CMK (cell line): ENCODE results near the gene SMAD2.
A peak's percentile ranks its signal among the peaks of the same experiment; 100 is the strongest.
"Not testable (repeated sequence)": the region's sequence is repeated elsewhere in the genome, so short reads cannot be mapped to it uniquely, and the experiment has no call there.

Source experiments
- DNase-seq: peaks from one replicate; pipeline ENCODE4 v3.0.0-alpha.2; 2010; ENCODE audit warnings: low read depth

SMAD2 gene

DNA sequence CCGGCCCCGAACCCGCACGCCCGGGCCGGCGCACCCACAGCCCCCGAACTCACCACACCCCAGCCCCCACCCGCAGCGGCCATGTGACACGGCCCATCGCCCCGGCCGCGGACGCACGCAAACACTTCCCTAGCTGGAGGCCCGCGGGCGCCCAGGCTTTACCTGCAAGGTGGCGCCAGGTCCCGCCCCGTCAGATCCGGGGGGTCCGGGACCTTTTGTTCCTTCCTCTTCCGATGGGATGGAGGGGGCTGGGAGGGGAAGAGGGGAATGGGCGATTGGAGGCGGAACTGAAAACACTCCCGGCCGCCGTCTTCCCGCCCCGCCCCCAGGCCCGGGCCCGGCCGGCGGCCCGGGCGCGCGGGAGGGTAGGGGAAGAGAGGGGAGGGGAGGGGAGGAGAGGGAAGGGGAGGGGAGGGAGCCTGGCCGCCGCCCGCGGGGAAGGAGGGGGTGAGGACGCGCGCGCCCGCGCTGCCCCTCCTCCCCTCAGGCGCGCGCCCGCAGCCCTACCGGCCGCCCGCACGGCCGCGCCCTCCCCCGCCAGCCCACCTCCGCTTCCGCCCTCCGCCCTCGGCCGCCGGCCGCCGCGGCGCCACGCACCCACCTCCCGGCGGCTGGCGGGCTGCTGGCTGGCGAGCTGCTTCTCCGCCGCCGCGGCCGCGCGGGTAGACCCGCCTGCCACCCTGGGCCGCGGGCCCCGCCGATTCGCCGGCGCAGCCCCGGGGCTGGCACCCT, at the start of gene SMAD2:
Gene SMAD2, minus strand, starts transcription at position 461 of the 732 bp plus-strand sequence. CDS start 33,903 bp downstream, outside the sequence.
- DNase-seq: peak; percentile 58

DNA sequence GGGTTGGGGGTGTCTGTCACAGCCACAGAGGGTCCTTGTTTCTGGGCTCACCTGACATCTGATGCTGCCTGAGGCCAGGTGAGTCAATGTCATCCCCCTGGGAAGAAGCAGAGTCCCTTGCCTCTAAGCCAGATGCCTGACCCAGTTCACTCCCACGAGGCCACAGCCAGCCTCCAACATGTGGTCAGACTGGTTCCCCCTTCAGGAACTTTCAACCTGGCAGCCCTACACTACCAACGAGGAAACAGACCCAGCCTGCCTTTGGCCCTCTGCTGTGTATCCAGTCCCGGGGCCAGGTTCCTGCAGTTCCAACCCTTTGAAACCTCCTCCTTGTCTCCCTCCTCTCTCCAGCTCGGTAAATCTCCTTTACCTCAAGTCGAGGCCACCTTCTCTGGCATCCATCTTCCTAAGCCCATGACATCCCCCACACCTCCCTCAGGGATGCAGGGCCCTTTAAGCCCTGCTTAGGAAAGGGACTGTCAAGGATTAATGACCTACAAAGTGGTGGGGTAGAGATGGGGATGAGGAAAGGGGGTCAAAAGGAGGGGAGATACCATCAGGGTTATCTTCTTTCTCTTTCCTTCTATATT, 49.2 kb upstream of the SMAD2 start:
- no peak for DNase-seq

DNA sequence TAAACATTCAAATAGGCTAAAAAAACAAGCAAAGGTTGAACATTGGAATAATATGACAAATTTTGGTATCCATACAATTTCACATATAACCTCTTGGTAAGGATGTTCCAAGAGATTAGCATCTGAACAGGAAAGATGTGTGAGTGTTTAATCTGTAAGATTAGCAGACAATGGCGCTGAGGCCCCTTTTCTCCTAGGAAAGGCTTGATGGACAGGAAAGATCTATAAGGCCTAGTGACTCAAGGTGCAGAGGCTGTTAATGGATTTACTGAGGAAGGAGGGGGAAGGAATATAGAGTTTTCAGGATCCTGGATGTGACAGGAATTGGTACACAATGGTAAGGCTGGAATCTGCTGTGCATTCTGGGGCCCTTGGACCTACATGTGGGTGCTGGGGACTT, 48.1 kb upstream of the SMAD2 start:
- no peak for DNase-seq

DNA sequence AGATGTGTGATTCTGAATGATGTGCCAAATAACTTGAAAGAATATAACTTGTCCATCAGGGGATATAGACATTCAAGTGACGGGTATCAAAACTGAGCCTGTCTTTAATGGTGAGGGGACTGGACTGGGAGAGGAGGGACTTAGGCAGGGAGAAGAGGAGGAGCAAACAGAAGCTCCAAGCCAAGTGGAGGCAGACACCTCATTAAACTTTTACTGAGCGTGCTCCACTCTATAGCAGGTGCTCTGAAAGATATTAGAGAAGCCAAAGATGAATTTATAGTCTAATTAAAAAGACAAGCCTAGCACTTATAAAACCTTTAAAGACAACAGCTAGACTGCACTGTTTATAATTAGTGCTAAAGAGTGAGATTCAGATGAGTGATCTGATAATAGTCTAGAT, 47.7 kb upstream of the SMAD2 start:
- DNase-seq: no peak

DNA sequence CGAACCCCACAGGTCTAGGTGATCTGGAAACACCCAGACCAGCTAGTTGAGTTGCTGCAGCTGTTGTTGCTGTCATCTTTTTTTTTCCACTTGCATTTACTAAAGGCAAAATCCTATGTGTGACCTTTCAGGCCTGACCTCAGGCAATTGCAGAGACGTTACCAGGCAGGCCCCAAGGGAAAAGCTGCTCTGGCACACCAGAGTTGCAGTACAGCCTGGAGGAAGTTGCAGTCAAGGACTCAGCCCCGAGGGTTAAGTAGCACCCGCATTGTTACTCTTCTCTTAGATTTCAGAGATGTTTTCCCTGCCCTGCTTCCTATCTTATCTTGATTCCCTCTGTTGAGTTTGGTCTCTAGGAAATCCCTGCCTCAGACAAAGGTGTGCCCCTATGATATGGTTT, 45.2 kb upstream of the SMAD2 start:
- DNase-seq: no peak

DNA sequence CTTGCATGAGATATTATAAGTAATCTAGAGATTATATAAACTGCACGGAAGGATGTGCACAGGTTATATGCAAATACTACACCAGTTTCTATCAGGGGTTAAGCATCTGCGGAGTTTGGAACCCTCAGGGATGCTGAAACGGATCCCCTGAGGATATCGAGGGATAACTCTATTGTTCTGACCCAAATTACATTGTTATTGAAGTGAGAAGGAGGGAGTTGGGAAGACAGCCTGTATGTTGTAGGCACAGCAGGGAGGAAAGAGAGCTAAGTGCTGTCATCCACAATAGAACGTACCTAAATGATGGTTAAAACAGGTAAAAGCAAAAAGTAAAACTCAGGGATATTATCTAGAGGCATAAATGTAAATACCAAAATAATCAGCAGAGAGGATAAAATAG, 44.6 kb upstream of the SMAD2 start:
- no peak for DNase-seq

DNA sequence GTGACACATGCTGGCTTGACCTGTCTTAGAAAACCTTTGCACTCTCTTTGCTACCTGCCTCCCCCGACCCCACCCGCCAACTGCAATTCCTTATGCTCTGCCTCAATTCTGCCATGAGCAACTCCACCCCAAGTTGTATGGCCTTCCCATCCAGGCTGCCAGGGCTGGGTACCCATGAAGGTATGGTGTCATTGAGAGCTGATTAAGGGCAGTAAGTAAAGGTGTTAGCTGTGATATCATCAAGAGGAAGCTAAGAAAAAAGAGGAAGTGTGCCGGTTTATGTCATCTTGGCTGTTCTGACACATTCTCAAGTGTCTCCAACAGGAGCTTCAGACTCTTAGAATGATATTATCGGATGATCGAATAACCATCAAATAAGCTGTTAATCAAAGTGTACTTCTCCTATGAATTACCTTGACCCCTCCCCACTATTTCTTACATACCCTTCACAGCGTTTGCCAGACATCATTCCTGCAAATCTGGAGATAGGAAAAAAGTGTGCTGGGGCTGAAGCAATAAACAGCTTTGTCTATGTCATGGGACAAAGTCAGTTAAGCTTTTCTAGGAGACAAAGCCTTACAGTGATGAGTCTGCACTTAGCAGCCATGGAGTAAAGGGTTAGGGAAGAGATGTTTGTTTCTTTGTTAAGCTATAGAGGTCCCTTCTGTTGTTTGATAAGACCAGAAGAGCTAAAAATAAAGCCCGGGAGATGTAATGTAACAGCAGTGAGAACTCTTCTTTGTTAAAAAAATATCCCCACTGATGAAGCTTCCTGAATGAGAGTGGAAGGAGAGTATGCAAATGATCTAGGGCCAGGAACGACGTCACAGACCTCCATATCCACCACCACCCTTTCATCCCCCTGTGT, 40.4 kb upstream of the SMAD2 start:
- no peak for DNase-seq

DNA sequence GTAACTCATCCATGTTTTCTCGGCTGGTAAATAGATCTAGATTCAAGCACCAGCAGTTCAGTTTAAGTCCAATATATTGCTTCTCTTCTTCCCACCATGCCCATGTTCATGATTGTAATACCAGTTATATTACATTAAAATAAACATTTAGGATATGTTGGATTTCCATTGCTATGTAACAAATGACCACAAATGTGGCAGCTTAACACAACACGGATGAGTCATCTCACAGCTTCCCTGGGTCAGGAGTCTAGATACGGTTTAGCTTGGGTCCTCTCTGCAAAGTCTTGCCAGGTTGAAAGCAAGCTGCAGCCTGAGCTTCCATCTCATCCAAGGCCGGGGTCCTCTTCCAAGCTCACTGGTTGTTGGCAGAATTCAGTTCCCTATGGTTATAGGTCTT, 39.4 kb upstream of the SMAD2 start:
- no peak for DNase-seq

DNA sequence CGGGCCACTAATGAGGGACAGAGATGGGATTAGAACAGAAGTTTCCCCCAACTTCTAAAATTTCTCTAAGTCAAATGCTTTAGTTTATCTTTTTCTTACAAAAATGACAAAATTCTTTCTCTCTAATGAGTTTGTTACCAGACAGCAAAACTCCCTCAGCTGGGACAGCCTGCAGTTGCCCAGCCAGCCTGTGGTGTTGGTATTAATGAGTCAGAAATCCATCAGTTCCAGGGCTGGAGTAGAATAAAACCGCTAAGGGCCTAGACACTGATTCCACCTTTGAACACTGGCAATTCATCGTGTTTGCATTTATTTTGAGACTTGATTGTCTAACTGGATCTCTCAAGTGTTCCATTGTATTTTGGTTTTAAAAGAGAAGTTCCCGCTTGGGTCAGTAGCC, 38.3 kb upstream of the SMAD2 start:
- DNase-seq: no peak

DNA sequence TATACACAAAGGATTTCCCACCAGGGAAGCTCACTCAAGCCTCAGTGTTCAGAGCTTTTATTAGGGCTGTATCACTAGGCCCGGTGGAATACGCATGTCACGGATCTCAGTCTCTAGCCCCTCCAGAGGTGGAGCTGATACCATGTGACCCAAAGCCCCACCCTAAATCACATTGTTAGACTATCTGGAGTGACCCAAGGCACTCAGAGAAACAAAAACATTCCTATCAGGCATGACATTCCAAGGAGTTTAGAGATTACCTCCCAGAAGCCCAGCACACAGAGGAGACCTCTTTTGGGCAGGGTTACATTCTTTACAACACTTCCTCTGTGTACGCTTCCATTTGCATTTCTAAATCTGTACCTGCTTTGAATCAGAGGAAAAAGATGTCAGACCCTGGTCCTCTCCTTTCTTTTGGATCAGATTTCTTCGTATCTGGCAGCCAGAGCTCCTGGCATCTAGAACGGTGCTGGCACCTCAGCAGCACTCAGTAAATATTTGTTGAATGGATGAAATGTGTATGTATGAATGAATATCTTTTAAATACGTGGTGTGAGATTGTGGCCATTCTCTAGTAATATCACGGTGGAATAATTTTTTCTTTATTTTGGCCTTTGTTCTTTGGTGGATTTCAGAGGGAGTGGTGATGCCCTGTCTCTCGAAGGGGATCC, 37.7 kb upstream of the SMAD2 start:
- no peak for DNase-seq

DNA sequence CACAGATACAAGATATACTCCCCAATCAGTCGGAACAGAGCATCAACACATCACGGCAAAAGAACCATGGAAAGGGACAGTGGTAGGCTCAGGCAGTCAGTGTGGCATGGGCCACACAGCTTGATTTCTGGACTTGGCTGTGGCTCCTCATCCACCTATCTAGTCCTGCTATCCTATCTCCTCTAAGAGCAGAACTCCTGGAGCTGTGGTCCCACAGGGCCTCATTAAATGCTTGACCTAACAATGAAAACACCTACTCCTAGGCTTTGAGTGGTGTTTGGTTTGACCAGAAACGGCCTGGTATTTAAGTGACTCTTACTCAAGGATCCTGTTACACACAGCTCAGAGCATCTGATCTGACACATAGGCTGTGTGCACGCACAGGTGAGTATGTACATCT, 33.6 kb upstream of the SMAD2 start:
- no peak for DNase-seq

DNA sequence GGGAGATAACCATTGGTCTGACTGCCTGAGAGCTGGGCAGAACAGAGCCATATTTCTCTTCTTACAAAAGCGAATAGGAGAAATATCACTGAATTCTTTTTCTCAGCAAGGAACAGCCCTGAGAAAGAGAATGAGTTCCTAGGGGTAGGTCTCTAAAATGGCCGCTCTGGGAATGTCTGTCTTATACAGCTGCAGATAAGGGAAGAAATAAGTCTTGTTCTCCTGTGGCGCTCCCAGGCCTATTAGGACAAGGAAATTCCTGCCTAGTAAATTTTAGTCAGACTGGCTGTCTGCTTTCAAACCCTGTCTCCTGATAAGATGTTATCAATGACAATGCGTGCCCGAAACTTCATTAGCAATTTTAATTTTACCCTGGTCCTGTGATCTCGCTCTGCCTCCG, 30.5 kb upstream of the SMAD2 start:
- DNase-seq: not testable (repeated sequence)

DNA sequence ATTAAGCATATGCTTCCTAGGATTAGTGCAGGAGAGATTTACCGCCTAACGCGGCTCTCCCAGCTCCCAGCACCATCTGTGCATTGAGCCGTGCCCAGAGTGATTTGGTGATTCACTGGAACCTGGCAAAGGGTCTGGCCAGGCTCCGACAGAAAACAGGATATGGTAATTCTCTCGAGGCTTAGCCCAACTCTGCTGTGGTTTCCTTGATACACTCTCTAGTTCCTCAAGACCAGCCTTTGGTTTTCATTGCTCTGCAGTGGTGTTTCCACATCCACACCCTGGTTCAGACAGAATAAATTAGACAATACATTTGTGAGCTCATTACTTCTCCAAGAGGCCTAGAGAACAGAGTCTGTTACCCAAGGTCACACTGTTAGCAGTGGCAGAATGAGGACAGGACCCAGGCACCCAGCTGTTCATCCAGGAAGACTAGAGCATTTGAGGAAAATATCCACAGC, 23.0 kb upstream of the SMAD2 start:
- no peak for DNase-seq

DNA sequence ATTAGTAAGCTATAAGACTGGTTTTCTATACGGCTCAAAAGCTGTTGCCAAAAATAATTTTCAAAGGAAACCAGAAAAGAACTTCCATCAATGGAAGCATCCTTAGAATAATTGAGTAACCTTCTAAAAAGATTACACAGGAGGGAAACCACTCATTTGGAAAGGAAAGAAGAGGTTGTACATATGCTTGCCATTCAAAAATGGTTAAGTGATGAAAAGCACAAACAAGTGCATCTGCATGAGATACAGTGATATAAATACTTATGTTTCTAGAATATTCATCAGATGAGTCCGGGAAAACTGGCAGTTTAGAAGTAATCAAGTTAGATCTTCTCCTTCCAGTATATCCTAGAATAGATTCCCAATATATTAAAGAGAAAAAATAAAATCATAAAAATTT, 20.1 kb upstream of the SMAD2 start:
- DNase-seq: no peak

DNA sequence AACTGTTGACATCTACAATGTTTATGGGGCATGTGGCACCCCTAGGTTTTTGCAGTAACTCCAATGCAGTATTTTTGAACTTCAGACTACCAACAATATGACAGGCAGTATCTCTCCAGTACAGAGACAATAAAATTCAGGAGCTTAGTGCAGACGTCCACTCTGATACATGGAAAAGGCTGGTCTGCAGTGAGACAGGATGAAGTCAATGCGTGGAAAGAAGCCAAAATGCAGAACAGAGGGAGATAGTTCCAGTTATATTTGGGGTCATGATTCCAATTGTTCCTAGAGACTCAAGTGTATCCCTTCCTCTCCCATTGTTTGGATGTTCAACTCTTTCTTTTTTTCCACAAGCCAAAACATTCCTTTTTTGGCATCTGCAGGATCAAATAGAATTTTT, 18.7 kb upstream of the SMAD2 start:
- DNase-seq: no peak

DNA sequence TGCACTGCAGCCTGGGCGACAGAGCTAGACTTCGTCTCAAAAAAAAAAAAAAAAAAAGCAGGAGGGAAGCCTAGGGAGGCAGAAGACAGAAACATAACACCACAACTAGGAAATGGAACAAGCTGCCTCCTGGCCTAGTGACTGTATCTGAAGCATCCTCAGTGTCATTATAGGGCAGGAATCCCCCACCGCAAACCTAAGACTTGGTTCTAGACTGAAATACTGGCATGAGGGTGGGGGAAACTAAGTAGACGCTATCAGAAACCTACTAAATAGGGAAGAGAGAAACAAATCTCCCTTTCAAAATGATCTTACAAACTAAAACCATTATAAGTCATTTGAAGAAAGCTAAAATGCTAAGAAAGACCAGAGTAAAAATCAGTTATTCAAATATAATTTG, 16.4 kb upstream of the SMAD2 start:
- no peak for DNase-seq

DNA sequence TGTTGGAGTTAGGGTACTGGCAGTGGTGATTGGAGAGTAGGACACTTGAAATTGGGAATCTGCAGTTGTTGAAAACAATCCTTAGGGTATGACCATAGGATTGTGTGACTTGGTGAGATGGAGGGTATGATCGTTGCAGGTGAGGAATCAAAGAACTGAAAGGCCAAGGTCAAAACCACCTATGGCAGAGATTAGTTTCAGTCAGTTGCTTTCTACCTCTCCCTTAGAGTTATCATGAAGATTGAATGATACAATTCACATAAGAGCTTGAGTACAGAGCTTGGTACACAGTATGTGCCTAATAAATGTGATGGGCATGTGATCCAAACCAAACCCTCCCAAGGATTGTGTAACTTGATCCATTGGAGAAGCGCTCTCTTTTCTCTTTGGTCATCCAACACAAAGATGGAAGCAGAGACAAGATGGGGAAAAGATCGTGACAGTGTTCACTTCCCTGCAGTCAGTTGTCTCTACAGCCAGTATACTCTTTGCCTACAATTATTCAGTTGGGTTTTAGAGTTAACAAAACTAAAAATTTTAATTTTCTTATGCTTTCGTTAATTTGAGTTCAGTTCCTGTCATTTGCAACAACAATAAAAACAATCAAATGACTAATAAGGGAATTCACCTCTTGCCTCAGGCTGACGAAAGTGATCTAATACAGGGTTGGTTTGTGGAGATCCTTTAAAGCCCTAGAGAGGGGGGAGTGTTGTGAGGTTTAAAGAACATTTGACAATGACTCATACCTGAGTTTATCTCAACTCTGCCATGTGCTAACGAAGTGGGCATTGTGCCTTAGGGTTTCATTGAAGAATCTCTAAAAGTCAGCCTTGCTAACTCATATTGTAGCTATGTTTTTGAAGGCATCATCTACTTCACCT, 14.8 kb upstream of the SMAD2 start:
- no peak for DNase-seq

DNA sequence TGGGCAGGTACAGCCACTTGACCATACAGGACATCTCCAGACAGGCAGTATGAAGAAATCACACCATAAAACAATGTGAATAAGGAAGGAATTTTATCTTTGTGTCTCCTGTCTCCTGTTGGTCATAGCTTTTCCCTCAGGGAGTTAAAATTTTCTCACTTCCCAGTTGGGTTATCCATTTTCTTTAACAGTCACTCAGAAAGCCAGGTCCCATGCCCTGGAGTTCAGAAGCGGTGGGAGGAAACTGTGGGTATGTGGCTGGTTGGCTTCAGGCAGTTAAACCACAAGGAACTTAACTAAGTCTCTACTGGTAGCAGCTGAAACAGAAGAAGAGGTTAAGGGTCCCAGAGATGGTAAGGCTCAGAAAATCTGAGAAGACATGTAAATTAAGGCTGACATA, 6.5 kb upstream of the SMAD2 start:
- DNase-seq: no peak

DNA sequence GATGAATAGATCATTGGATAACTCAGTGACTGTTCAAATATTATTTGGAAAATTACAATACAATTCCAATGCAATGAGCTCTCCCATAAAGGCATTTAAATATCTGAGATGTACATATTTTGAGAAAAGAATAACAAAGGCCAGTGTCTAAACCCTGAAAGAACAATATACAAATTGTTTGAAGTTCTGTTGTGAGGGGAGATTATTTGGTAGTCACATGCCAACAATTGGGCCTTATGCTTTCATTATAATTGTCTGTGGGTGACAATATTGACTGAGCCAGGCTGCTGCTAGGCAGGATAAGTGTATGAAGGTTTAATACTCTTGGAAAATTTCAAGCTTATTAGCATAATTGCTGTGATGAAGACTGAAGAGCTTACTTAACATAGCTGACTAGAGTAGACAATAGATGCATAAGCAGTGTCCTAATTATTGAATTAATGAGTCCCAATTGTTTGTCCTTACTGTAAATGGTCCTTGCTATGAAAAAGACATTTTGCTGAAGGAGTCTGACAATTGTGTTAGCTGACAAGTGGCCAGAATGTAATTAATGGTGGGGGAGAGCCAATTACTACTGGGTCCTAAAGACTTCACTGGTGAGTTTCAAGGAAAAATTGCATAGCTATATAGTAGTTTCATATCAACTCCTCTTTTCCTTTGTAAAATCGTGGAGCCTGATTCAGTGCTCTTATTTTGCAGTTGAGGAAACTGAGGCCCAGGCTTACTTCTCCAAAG, 5.0 kb upstream of the SMAD2 start:
- DNase-seq: no peak

DNA sequence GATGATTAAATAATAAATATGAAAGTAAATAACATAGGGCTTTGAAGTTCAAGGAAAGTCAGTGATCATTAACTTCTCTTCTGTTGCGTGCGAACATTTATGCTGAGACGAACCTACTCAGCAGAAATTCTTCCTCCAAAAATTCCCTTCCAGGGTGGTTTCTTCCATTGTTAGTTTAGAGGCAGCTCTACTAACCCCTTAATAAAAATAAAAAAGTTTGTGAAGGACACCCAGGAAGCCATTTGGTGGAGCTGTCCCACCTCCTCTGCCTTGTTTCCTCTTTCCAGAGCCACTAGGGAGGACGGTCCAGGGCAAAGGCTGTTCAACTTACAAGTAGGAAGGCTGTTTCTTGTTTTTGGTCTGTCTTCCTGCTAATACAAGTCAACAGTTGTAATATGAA, 2.1 kb upstream of the SMAD2 start:
- no peak for DNase-seq

DNA sequence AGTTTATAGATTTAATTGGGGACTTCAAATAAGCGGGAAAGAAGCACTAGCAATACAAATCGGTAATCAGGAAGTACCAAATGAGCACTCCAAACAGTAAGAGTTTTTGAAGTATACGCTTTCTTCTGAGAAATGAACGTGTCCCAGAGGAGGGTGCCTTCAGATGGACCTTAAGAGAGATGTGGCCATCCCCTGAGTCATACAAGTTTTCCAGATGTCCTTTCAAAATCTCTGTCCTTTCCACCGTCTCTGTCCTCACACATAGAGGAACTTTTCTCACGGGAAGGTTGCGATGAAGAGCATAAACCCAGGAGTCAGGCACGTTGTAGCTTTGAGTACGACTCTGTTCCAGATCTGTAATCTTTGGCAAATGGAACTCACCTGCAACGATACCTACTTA, 1.7 kb upstream of the SMAD2 start:
- DNase-seq: no peak
